K562 (cell line): ENCODE measurements around the gene POLD1. TPM values are rescaled to one million over a fixed set of nuclear protein-coding genes. Genes with fewer than 3 reads are reported as not detected.
A peak's percentile ranks its signal among the peaks of the same experiment; 100 is the strongest.

ENCODE experiments used
- CHD1 ChIP-seq: fragments of 200-600 bp; sonication (generic); IDR thresholded peaks from one replicate; pipeline ENCODE4 v1.6.1; 2012; ENCODE audit warnings: mild to moderate bottlenecking, moderate library complexity, low read length, inconsistent platforms
- FOS ChIP-seq: IDR thresholded peaks from 3 replicates; pipeline ENCODE4 v1.6.1; 2011; ENCODE audit not compliant: insufficient read length; ENCODE audit errors: extremely low read depth
- KDM5B ChIP-seq: fragments of 200-600 bp; sonication (generic); IDR thresholded peaks from 2 replicates; pipeline ENCODE4 v1.6.1; 2012; ENCODE audit warnings: low read depth, mild to moderate bottlenecking, moderate library complexity, low read length, control low read depth, inconsistent platforms; ENCODE audit not compliant: insufficient replicate concordance
- XRCC3 ChIP-seq: fragments of 450-650 bp; IDR thresholded peaks from 2 replicates; pipeline ENCODE4 v1.6.1; 2017; ENCODE audit warnings: mild to moderate bottlenecking, moderate library complexity
- ZNF695 ChIP-seq: fragments of 450-650 bp; formaldehyde crosslinking; IDR thresholded peaks from 2 replicates; pipeline ENCODE4 v1.4.0; 2020; ENCODE audit warnings: mild to moderate bottlenecking, moderate library complexity
- polyA plus RNA-seq, 8 experiments: library from polyadenylated mRNA; depleted of rRNA in 4 of 8; stranded (reverse) in 5 of 8; unstranded in 3 of 8; fragments of >200 nt; fragmentation: Nextera tagmentation in 2 of 8; fragmentation: Illumina TruSeq in 1 of 8; extraction: Ambion mirVana in 2 of 8; extraction: Trizol in 1 of 8; gene quantifications; 2 replicates each; pipeline versions ENCODE4 v1.2.1 to v1.2.3, GENCODE V29; 2011 to 2014; ENCODE audit warnings: inconsistent platforms in 1 of 8, missing spikeins in 1 of 8
- total RNA-seq, 7 experiments: library from RNA; depleted of rRNA in 6 of 7; stranded (reverse); fragments of >200 nt in 6 of 7; fragmentation: Illumina TruSeq in 2 of 7; extraction: Trizol in 2 of 7; gene quantifications; 2 replicates each; pipeline versions ENCODE4 v1.2.1 to v1.2.3, GENCODE V29; 2011 to 2021; ENCODE audit warnings: low replicate concordance in 1 of 7
- TF ChIP-seq, protein P1 (sequence below), 2 experiments: fragments of 450-650 bp in 1 of 2; sonication (generic) in 1 of 2; formaldehyde crosslinking in 1 of 2; IDR thresholded peaks; 2 replicates each; pipeline versions ENCODE4 v1.7.1 to v1.9.0; 2016 to 2022; ENCODE audit warnings: inconsistent platforms in 1 of 2, mild to moderate bottlenecking in 1 of 2, missing genetic modification reagents in 1 of 2
- TF ChIP-seq, protein P2 (sequence below): fragments of 250-450 bp; sonication (Bioruptor Pico); IDR thresholded peaks from 2 replicates; pipeline ENCODE4 v1.8.0; 2022; ENCODE audit warnings: inconsistent platforms, mild to moderate bottlenecking, moderate library complexity, borderline replicate concordance

The POLD1 gene
- total and polyA plus RNA-seq, 9 of the 15 experiments (the other 6 are each of a cell fraction or from before 2014, with no cell fraction given), result 1.3 to 312 (median 47.8) TPM

DNA sequence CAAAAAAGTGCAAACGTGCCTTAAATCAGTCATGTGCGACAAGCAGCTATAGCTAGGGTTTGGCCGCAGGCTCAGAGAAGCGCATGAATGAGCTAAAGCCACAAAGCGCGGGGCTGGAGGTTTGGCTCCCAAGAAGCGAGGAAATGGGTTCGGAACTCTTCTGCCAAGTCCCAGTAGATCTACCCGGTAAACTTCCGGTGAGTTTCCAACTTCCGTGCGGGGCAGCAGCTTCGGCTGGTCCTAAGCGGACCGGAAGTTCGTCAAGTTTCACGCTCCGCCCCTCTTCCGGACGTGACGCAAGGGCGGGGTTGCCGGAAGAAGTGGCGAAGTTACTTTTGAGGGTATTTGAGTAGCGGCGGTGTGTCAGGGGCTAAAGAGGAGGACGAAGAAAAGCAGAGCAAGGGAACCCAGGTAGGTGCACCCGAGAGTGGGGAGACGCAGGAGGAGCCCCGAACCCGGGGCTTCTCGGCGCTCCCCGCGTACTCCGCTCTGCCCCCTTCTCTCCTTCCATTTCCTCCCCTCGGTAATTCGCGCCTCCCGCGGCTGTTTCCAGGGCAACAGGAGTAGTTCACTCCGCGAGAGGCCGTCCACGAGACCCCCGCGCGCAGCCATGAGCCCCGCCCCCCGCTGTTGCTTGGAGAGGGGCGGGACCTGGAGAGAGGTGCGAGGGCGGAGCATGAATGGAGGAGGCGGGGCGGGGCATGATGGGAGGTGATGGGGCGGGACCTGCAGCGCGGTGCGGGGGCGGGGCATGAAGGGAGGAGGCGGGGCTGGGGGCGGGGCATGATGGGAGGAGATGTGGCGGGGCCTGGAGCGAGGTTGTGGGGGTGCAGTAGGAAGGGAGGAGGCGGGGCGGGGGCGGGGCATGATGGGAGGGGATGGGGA lies 7.7 kb upstream of the POLD1 start, which contains the start of gene NR1H2 (continued):
- TF ChIP-seq, protein P1, sequence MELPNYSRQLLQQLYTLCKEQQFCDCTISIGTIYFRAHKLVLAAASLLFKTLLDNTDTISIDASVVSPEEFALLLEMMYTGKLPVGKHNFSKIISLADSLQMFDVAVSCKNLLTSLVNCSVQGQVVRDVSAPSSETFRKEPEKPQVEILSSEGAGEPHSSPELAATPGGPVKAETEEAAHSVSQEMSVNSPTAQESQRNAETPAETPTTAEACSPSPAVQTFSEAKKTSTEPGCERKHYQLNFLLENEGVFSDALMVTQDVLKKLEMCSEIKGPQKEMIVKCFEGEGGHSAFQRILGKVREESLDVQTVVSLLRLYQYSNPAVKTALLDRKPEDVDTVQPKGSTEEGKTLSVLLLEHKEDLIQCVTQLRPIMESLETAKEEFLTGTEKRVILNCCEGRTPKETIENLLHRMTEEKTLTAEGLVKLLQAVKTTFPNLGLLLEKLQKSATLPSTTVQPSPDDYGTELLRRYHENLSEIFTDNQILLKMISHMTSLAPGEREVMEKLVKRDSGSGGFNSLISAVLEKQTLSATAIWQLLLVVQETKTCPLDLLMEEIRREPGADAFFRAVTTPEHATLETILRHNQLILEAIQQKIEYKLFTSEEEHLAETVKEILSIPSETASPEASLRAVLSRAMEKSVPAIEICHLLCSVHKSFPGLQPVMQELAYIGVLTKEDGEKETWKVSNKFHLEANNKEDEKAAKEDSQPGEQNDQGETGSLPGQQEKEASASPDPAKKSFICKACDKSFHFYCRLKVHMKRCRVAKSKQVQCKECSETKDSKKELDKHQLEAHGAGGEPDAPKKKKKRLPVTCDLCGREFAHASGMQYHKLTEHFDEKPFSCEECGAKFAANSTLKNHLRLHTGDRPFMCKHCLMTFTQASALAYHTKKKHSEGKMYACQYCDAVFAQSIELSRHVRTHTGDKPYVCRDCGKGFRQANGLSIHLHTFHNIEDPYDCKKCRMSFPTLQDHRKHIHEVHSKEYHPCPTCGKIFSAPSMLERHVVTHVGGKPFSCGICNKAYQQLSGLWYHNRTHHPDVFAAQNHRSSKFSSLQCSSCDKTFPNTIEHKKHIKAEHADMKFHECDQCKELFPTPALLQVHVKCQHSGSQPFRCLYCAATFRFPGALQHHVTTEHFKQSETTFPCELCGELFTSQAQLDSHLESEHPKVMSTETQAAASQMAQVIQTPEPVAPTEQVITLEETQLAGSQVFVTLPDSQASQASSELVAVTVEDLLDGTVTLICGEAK (IDR thresholded peaks at IDR 0.05), result peak; percentile 100
- TF ChIP-seq, protein P1 (CRISPR knock-in tag; IDR thresholded peaks at IDR 0.05), result no peak
- TF ChIP-seq KDM5B (peak; percentile 82), ZNF695 (no peak), XRCC3 (no peak), FOS (no peak), CHD1 (peak; percentile 99)
- TF ChIP-seq, protein P2, sequence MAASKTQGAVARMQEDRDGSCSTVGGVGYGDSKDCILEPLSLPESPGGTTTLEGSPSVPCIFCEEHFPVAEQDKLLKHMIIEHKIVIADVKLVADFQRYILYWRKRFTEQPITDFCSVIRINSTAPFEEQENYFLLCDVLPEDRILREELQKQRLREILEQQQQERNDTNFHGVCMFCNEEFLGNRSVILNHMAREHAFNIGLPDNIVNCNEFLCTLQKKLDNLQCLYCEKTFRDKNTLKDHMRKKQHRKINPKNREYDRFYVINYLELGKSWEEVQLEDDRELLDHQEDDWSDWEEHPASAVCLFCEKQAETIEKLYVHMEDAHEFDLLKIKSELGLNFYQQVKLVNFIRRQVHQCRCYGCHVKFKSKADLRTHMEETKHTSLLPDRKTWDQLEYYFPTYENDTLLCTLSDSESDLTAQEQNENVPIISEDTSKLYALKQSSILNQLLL, result no peak
